Measurements from ENCODE around the gene PRODH2.

GRCh38 chr19:35816262-35816661, 3.6 kb upstream of the PRODH2 start:
- TF ChIP-seq CTCF (IDR thresholded peaks at IDR 0.05) (no peak), EP300 (IDR thresholded peaks at IDR 0.05) (no peak), POLR2AphosphoS5 (IDR thresholded peaks at IDR 0.05) (no peak)
